HFFc6 (cell line): Measurements from ENCODE around the gene ZNF426. TPM values are rescaled to one million over a fixed set of nuclear protein-coding genes. Genes with fewer than 3 reads are reported as not detected.

Experiments
- DNase-seq: peaks from one replicate; pipeline ENCODE4 v3.0.0-alpha.2; 2018
- H3K27ac Mint-ChIP-seq: 2 replicates; pipeline ENCODE4 v1.8.0; 2020; ENCODE audit warnings: mild to moderate bottlenecking, mixed read lengths
- H3K27me3 Mint-ChIP-seq: 2 replicates; pipeline ENCODE4 v1.8.0; 2021; ENCODE audit warnings: mild to moderate bottlenecking, moderate library complexity, mixed read lengths; ENCODE audit not compliant: insufficient read depth
- H3K36me3 Mint-ChIP-seq: 2 replicates; pipeline ENCODE4 v1.8.0; 2021; ENCODE audit warnings: low read depth, mixed read lengths
- H3K4me1 Mint-ChIP-seq: 2 replicates; pipeline ENCODE4 v1.8.0; 2020; ENCODE audit warnings: low read depth, mixed read lengths
- H3K4me3 Mint-ChIP-seq: 2 replicates; pipeline ENCODE4 v1.8.0; 2020; ENCODE audit warnings: mild to moderate bottlenecking, moderate library complexity, mixed read lengths
- H3K9me3 Mint-ChIP-seq: 2 replicates; pipeline ENCODE4 v1.8.0; 2020; ENCODE audit warnings: mild to moderate bottlenecking, mixed read lengths
- CTCF ChIP-seq: fragments of 200-600 bp; sonication (generic); IDR thresholded peaks from 2 replicates; pipeline ENCODE4 v1.5.0; 2021; ENCODE audit warnings: antibody characterized with exemption, mild to moderate bottlenecking
- total RNA-seq, 6 experiments: library from RNA; stranded (reverse); fragmentation: NEBNext Ultra II Directional; extraction: Animal tissue kit (Norgen Biotek cat#: 25700); gene quantifications; 2 replicates in 1 of 6; 3 replicates in 5 of 6; pipeline ENCODE4 v1.2.3, GENCODE V29; 2021

Gene ZNF426
- total RNA-seq, 6 experiments from 2014 or later = 12.7 to 15.7 (median 15.0) TPM

DNA sequence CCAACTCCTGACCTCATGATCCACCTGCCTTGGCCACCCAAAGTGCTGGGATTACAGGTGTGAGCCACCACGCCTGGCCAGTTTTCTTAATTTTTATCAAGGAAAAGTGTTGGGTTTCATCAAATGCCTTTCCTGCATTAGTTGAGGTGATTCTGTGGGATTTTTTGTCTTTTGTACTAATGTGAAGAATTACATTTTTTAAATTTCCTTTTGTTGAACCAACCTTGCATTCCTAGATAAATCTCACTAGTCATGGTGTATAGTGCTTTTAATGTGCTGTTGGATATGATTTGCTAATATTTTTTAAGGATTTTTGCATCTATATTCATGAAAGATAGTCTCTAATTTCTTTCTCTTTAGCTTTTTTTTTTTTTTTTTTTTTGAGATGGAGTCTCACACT, 37.6 kb downstream of the ZNF426 start:
- Mint-ChIP-seq H3K36me3 (peaks cover 7% of the 10 kb centered on the region), H3K27ac (no peak overlapping the region), H3K4me1 (no peaks in the 10 kb centered on the region), H3K27me3 (no peaks in the 10 kb centered on the region; the same call in 1 of the 2 replicates), H3K9me3 (peaks cover 73% of the 10 kb centered on the region), H3K4me3 (no peak overlapping the region)
- TF ChIP-seq CTCF = no peak
- no peak for DNase-seq

GRCh38 chr19:9498183-9498902, 40.1 kb downstream of the ZNF426 start, which contains the start of gene ZNF560:
TSS of gene ZNF560 (minus strand) at chr19:9498616. CDS start at chr19:9475313, 23,303 bp downstream.
- DNase-seq = no peak

GRCh38 chr19:9494096-9494495, 44.3 kb downstream of the ZNF426 start:
- Mint-ChIP-seq H3K4me3 (no peak overlapping the region), H3K9me3 (peaks cover 59% of the 10 kb centered on the region), H3K27ac (no peak overlapping the region), H3K36me3 (peaks cover 9% of the 10 kb centered on the region), H3K4me1 (no peaks in the 10 kb centered on the region), H3K27me3 (no peaks in the 10 kb centered on the region)
- DNase-seq = no peak
- no peak for TF ChIP-seq CTCF

More at GRCh38 chr19:9498183-9498902, 40.1 kb downstream of the ZNF426 start, which contains the start of gene ZNF560:
- H3K27ac Mint-ChIP-seq = peak within 1 kb of the TSS; percentile 40; the same call in 1 of the 2 replicates
- peak; percentile 26; the same call in 1 of the 2 replicates for TF ChIP-seq CTCF
- peaks cover 7% of the 10 kb centered on the region for H3K36me3 Mint-ChIP-seq
- H3K9me3 Mint-ChIP-seq = peaks cover 72% of the 10 kb centered on the region
- H3K27me3 Mint-ChIP-seq = no peaks in the 10 kb centered on the region; the same call in 1 of the 2 replicates
- no peaks in the 10 kb centered on the region for H3K4me1 Mint-ChIP-seq
- H3K4me3 Mint-ChIP-seq = peak within 1 kb of the TSS; percentile 67

DNA sequence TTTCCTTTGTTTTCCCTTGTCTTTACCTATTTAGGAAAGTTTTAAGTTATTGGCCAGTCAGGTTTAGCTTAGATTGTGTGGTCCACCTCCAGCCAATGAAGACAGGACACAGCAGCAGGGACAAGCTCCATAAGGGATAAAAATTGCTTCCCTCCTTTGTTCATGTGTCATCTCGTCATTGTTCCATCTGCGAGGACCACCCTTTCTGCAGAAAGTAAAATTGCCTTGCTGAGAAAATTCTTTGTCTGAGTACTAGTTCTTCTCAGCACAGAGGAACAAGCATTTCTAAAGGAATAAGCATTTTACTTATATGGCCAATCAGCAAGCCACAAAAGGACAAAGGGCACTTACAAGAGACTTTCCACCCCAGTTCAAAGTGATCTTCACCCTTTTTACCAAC, 51.4 kb downstream of the ZNF426 start:
- no peak overlapping the region for H3K27ac Mint-ChIP-seq
- no peak overlapping the region for H3K4me3 Mint-ChIP-seq
- peaks cover 7% of the 10 kb centered on the region for H3K36me3 Mint-ChIP-seq
- no peak for DNase-seq
- no peaks in the 10 kb centered on the region for H3K27me3 Mint-ChIP-seq
- H3K9me3 Mint-ChIP-seq = peaks cover 67% of the 10 kb centered on the region
- no peak for TF ChIP-seq CTCF
- H3K4me1 Mint-ChIP-seq = no peaks in the 10 kb centered on the region

- Mint-ChIP-seq H3K27ac (no peak overlapping the region), H3K36me3 (peaks cover 7% of the 10 kb centered on the region), H3K9me3 (peaks cover 68% of the 10 kb centered on the region), H3K4me1 (no peaks in the 10 kb centered on the region), H3K4me3 (no peak overlapping the region), H3K27me3 (no peaks in the 10 kb centered on the region)
- DNase-seq = no peak
- no peak for TF ChIP-seq CTCF
These were observed 53.3 kb downstream of the ZNF426 start for GRCh38 chr19:9485140-9485539.
